NK-92 treated with Interleukin-12 subunit alpha and Interleukin-12 subunit beta, amount 100 ng/mL, for 24 hours (cell line): ENCODE results near the gene CD2AP.
"Not testable (repeated sequence)": the region's sequence is repeated elsewhere in the genome, so short reads cannot be mapped to it uniquely, and the experiment has no call there.

ENCODE experiments used
- DNase-seq: peaks from one replicate; lab custom pipeline; 2025; lab: John Stamatoyannopoulos, UW

CD2AP gene

DNA sequence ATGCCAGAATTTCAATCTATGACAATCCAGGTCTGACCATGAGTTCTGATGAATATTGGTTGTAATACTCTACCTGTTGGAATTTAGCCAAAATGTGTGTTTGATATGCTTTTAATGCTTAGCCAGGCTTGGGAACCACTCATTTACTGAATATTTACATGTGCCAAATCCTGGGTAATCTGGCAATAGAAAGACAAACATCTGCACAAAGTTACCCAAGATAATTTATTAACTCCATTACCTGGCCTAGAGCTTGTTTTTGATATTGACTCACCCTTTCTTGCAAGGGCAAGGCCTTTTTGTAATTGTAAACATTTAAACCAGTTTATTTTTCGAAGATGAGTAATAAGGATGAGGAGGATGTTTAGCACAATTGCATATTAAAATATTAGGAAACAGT lies 13.5 kb upstream of the CD2AP start:
- DNase-seq = no peak

DNA sequence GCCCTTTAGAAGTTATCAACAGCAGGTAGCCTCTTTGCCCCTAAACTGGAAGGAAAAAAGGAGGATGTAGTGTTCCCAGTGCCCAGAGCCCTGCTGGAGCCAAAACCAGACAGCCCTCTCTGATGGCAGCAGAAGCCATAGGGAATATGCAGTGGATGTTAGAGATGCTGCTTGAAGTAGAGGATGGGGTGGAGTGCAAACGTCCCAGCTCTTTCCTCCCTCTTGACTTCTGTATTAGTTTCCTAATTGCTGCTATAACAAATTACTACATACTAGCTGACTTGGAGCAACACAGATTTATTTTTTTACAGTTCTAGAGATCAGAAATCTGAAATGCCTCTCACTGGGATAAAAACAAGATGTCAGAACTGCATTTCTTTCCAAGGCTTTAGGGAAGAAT lies 12.5 kb upstream of the CD2AP start:
- no peak for DNase-seq

DNA sequence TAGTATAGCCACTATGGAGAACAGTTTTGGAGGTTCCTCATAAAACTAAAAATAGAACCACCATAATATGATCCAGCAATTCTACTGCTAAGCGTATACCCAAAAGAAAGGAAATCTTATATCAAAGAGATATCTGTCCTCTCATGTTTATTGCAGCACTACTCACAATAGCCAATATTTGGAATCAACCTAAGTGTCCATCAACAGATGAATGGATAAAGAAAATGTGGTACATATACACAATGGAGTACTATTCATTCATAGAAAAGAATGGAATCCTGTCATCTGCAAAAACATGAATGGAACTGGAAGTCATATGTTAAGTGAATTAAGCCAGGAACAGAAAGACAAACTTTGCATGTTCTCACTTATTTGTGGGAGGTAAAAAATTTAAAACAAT lies 5.7 kb upstream of the CD2AP start:
- DNase-seq = no peak

DNA sequence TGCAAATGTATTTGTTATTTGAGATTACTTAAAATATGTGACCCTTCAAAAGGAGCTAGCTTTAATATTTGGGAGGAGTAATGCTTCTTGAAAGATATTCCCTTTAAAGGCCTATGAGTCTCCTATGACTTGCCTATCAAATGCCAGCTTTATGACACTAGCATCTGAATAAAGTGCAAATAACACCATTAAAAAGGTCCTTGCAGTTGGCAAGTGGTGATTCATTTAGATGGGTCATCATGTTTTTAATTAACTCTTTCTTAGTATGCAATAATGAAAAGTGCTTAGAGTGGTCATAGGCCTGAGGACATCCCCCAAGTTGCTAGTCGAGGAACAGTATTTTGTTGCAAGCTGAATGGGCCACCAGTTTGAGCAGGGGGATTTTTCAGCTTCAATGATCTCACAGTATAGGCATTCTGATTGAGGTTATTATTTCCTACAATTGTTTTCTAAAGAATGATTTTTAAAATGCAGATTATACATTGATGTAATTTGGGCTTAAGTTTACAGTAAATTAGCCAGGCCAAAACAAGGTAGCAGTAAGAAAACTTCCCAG lies 3.7 kb upstream of the CD2AP start:
- no peak for DNase-seq

DNA sequence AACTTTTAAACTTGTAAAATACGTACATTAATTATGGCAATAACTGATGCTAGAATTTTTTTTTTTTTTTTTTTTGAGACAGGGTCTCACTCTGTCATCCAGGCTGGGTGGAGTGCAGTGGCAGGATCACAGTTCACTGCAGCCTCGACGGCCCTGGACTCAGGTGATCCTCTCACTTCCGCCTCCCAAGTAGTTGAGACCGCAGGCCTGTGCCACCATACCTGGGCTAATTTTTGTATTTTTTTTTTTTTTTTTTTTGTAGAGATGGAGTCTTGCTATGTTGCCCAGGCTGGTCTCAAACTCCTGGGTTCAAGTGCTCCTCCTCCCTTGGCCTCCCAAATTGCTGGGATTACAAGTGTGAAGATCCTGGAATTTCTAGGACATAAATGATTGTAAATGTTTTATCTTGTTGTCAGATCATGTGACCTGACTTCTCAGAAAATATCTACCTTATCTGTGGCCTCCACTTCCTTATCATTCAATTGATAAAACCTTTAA lies 2.2 kb upstream of the CD2AP start:
- DNase-seq = no peak

DNA sequence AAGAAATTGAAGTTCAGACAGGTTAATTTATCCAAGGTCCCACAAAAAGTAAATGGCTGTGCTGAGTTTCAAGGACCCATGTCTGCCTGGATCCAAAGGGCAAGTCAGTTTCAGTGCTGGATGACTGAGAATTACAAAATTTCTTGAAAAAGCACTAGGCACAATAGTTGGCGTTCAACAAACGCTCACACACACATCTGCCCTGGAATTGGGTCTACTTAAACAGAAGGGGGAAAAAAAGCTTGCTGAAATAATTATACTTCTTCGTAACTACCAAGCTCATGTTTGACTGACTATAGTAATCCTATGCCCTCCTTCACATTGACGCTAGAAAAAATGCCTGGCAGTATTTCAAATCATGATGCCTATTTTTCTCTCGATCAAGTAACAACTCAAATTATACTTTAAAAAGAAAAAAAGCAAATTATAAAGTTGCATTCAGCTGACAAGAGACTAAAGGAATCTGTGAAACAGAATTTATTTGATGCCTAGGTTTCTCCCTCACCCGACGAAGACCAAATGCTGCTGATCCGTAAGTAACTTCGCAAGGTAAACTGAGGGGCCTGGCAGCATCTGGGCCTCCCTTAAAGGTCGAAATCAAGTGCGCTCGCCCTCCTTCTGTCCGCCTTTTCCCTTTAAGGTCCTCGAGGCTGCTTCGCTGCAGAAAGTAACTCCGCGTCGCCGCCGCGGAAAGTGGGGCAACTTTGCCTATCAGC lies 650 bp upstream of the CD2AP start:
- no peak for DNase-seq

DNA sequence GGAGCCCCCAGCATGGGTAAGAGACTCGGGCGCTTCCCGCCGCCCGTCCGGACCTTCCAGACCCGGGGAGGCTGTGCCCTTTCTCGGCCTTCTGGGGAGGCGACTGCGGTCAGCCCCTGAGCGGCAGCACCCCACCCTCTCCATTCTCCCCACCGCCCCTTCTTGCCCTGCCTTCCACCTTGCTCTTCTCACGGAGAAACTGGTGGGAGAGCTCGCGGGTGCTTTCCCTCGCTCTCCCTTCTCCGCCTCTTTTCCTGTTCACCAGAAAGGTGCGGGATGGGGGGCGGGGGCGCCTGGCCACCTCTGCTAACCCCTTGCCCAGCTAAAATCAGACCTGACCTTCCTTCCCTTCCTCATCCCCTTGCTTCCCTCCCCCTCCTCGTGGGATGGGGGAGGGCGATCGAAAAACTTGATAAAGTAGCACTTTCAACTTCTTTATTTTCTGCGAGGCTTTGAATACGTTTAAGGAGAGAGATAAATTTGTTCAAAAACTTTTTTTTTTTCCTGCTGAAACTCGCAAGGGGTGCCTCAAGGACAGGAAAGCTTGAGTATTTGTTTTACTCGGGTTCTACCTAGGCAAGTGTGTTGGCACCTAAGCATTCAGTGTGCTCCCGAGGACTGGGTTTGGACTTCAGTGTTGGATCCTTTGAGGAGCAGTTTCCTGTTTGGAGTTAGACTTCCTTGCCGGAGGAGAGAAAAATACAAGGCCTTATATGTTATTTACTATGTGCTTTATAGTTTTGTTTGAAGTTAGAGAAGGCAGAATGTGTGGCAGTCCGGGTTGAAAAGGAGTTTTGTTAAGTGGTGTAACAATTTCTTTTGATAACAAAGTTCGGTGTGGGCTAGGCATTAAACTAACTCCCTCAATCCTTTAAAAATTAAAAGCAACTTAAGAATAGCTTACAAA lies 897 bp downstream of the CD2AP start:
- DNase-seq = no peak

DNA sequence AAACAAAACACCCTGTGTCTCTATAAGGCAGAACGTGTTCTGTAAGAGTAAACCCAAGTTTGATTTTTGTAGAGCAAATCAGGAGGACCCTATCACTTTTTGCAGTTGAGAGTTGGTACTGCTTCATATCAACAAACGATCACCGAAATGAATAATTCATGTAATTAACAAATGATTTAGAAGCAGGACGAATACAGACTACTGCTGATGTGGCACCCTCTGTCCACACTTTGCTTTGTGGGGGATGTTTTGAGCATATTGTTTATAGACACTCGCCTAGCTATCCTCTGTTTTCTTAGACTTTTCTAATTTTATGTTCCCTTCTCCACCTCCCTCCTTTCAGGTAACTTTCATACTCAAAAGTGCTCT lies 1.5 kb downstream of the CD2AP start:
- DNase-seq = no peak

DNA sequence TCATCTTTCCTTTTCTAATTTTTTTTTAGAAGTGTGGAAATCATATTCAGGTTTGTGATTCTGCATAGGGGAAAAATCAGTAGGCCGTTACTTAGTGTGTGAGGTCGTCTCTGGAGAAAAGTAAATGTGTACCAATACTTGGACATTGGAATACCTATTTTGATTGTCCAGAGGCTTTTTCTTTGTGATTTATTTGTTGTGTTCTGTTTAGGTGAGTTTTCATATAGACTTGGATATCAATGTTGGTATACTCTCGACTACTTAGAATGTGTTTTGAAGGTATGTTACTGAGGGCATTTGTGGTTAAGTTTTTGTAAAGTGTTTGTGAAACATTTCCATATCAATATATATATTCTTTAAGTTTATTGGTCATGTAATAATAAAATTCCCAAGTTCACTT lies 2.3 kb downstream of the CD2AP start:
- DNase-seq = no peak

DNA sequence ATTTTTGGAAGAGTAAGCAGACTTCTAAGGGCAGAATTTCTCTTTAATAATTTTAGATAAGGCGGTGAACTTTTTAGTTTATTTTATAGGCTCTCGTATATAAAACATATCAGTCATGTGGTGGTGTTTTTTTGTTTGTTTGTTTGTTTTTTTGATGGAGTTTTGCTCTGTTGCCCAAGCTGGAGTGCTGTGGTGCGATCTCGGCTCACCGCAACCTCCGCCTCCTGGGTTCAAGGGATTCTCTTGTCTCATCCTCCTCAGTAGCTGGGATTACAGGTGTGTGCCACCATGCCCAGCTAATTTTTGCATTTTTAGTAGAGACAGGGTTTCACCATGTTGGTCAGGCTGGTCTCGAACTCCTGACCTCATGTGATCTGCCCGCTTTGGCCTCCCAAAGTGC lies 3.6 kb downstream of the CD2AP start:
- DNase-seq = not testable (repeated sequence)

DNA sequence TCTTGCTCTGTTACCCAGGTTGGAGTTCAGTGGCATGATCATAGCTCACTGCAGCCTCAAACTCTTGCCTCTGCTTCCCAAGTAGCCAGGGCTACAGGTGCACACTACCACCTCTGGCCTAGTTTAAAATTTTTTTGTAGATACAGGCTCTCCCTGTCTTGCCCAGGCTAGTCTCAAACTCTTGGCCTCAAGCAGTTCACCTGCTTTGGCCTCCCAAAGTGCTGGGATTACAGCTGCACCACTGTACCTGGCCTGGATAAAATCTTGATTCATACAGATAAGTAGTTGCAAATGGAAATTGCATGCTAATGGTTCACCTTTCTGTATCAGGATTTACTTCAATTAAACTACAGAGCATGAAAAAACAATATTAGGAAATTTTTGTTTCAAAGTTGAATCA lies 4.2 kb downstream of the CD2AP start:
- no peak for DNase-seq

DNA sequence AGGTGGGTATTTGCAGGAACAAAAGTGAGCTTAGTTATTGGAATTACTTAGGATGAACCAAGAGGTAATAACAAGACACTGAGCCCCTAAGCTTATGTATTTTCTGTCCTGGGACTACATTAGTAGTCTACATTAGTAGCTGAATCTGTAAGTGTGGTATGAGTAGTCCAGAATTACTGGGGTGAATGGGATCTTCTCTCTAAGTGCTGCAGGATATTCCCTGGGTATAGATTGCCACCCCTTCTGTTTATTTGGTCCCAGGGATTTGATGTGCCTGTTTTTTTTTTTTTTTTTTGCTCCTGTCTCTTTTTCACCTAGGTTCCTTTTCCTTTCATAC lies 5.9 kb downstream of the CD2AP start:
- DNase-seq = no peak

DNA sequence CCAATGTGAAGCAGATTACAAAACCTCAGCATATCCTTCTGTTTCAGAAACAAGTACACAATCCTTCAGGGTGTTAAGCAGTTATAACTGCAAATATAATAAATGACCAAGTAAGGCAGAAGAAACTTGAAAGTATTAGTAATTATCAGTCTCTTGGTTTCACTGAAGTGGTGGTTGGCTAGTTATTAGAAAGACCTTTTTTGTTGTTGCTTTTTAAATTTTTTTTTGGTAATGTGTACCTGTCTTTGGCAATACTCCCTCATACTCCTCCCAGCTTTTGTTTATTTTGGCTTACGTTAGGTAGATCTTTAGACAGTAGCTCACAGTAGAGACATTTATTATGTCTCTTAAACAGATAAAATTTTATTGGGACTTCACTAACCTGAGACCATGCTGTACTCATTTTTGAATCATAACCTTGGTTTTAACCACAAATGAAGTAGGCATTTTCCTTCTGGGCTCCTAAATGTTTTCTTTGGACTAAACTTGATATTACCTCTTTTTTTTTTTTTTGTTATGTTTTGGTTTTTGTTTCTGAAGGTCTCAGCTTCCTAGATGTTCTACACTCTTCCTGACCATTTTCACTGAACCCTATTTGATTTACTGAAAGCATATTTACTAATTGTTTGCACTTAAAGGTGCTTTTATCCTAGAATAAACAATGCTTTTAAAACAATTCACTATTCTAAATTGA lies 6.4 kb downstream of the CD2AP start:
- DNase-seq = no peak

DNA sequence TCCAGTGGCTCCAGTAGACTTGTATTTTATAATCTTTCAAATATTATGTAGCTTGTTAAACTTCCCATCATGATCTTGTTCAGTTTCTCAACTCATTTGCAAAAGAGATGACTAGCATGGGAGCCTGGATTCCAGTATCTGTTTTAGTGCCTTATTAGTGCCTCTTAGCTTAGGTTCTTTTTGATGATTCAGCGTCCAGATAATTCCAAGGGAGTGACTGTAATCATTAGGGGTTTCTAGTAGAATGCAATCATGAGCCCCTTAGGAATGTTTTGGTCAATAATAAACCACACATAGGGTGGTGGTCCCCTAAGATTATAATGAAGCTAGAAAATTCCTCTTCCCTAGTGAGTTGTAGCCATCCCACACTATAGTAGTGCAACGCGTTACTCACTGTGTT lies 7.0 kb downstream of the CD2AP start:
- DNase-seq = no peak

DNA sequence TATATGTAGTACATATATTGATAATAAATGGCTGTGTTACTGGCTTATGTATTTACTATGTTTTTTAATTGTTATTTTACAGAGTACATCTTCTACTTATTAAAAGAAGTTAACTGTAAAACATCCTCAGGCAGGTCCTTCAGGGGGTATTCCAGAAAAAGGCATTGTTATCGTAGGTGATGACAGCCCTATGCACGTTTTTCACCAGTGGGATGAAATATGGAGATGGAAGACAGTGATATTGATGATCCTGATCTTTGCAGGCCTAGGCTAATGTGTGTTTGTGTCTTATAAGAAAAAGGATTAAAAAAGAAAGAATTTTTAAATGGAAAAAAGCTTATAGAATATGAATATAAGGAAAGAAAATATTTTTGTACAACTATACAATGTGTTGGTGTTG lies 7.5 kb downstream of the CD2AP start:
- DNase-seq = no peak

DNA sequence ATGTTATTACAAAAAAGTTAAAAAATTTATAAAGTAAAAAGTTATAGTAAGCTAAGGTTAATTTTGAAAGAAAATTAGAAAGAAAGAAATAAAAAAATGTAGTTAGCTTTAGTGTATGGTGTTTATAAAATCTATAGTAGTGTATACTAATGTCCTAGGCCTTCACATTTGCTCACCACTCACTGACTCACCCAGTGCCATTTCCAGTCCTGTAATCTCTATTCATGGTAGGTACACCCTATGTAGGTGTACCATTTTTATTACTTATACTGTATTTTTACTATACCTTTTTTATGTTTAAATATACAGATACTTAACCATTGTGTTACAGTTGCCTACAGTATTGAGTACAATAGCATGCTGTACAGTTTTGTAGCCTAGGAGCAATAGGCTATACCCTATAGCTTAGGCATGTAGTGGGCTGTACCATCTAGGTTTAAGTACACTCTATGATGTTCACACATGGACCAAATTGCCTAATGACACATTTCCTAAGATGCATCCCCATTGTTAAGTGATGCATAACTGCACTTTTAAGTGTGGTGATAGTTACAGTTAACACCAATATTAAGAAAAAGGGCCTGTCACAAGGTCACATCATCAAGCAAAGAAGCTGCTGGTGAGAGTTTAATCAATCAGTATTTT lies 8.0 kb downstream of the CD2AP start:
- DNase-seq = no peak

DNA sequence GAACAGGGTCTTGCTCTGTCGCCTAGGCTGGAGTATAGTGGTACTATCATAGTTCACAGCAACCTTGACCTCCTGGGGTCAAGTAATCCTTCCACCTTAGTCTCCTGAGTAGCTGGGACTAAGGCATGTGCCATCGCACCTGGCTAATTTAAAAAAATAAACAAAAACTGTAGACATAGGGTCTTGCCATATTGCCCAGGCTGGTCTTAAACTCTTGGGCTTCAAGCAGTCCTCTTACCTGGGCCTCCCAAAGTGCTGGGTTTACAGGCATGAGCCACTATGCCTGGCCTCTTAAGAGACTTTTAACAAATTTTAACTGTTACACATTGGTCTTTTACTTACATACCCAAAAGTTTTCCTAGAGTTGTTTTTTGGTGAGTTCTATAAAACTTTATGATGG lies 12.4 kb downstream of the CD2AP start:
- DNase-seq = no peak

DNA sequence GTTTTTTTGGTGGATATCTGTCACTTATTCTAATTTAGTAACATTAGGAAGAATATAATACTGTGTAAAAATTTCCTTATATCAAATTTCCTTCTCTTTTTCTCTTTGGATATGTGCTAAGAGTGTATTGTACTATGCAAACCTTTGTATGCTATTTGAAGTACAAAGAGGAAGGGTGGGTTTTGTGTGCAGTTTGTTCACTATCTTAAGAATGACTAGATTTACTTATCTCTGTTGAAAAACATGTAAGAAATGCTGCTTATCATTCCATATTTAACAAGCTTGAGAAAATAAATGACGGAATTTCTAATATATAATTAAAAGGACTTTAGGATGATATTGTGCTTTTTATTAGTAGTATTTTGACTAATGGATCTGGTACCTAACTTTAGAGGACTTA lies 13.1 kb downstream of the CD2AP start:
- no peak for DNase-seq

DNA sequence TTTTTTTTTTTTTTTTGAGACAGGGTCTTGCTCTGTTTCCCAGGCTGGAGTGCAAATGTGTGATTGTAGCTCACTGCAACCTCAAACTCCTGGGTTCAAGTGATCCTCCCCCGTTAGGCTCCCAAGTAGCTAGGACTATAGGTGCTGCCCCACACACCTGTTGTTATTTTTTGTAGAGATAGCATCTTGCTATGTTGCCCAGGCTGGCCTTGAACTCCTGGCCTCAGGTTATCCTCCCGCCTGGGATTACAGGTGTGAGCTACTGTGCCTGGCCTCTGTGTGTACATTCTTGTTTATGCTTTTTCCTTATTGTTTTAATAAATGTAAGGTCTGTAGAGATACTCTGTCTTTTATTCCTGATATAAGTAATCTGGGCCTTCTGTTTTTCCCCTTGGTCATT lies 14.8 kb downstream of the CD2AP start:
- DNase-seq = no peak

DNA sequence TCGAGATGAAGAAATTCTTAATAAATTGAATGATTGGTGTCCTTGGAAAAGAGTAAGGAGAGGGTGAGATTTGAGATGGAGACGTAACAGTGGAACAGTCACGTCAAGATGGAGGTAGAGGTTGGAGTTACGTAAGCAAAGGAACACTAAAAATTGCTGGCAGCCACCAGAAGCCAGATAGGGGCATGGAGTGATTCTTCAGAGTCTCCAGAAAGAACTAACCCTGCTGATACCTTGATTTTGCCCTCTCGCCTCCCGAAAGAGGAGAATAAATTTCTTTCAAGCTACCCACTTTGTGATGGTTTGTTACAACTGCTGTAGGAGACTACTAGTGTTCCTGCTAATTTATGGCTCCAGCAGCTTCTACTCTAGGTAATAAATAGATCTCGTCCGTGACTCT lies 17.6 kb downstream of the CD2AP start:
- no peak for DNase-seq

DNA sequence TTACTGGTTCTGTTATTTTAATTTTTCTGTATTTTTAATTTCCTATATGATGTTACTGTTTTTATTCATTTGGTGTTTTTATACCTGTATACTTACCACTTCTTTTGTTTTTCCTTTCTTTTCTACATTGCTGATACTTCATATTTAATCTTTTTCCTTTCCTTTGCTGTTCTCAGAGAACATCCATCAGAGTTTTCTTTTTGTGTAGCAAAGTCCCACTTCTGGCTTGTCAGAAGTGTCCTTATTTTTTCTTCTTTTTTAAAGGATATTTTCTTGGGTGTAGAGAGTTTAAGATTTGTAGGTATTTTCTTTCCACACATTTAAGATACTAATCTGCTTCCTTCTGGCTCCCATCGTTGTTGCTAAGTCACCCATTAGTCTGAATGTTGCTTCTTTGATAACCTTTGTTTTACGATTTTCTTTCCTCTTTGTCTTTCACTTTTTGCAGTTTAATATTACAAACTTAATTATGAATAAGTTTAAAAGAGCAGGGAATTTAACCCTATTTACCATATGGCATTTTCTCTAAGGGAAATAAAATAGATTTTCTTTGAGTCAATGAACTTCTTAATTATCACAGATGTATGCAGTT lies 18.5 kb downstream of the CD2AP start:
- no peak for DNase-seq
